Cardiac fibroblast (primary cell): ENCODE results near the gene CFDP1.
A peak's percentile ranks its signal among the peaks of the same experiment; 100 is the strongest.
"Not testable (repeated sequence)": the region's sequence is repeated elsewhere in the genome, so short reads cannot be mapped to it uniquely, and the experiment has no call there.

Source experiments
- DNase-seq, 2 donors: peaks; one replicate each; pipeline versions ENCODE4 v3.0.0 to v3.0.0-alpha.2; 2010; ENCODE audit warnings: low read depth in 2 of 2
- H3K4me3 ChIP-seq, 2 donors: replicated peaks in 1 of 2; 1 replicate in 1 of 2; 2 replicates in 1 of 2; pipeline ENCODE4 v1.5.1; 2011; ENCODE audit warnings: low read depth in 2 of 2, low read length in 2 of 2, mild to moderate bottlenecking in 2 of 2, moderate library complexity in 1 of 2
- TF ChIP-seq, protein P1 (sequence below): IDR thresholded peaks from one replicate; pipeline ENCODE4 v1.5.1; 2011; ENCODE audit warnings: low read depth, mild to moderate bottlenecking, low read length, inconsistent platforms

CFDP1 gene

DNA sequence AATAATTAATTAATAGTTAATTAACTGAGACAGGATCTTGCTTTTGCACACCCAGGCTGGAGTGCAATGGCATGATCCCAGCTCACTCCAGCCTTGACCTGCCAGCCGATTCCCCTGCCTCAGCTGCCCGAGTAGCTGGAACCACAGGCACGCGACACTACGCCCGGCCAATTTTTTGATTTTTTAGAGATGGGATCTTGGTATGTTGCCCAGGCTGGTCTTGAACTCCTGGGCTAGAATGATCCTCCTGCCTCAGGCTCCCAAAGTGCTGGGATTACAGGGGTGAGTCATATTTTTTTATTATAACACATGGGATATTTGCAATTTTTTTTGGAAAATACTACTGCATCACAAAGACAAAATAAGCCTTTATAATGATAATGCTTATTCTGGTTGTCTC, 151.5 kb downstream of the CFDP1 start:
- DNase-seq = no peak
- no peak overlapping the region for H3K4me3 ChIP-seq
- TF ChIP-seq, protein P1, sequence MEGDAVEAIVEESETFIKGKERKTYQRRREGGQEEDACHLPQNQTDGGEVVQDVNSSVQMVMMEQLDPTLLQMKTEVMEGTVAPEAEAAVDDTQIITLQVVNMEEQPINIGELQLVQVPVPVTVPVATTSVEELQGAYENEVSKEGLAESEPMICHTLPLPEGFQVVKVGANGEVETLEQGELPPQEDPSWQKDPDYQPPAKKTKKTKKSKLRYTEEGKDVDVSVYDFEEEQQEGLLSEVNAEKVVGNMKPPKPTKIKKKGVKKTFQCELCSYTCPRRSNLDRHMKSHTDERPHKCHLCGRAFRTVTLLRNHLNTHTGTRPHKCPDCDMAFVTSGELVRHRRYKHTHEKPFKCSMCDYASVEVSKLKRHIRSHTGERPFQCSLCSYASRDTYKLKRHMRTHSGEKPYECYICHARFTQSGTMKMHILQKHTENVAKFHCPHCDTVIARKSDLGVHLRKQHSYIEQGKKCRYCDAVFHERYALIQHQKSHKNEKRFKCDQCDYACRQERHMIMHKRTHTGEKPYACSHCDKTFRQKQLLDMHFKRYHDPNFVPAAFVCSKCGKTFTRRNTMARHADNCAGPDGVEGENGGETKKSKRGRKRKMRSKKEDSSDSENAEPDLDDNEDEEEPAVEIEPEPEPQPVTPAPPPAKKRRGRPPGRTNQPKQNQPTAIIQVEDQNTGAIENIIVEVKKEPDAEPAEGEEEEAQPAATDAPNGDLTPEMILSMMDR = no peak

DNA sequence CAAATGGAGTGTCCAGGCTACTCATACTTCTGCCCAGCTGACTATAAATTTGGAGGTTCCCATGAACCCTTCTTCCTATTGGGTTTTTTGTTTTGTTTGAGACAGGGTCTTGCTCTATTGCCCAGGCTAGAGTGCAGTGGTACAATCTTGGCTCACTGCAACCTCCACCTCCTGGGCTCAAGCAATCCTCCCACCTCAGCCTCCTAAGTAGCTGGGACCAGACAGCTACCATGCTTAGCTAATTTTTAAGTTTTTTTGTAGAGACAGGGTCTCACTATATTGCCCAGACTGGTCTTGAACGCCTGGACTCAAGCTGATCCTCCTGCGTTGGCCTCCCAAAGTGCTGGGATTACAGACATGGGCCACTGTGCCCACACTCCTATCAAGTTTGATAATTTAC, 152.3 kb downstream of the CFDP1 start:
- H3K4me3 ChIP-seq, DNase-seq: not testable (repeated sequence)

DNA sequence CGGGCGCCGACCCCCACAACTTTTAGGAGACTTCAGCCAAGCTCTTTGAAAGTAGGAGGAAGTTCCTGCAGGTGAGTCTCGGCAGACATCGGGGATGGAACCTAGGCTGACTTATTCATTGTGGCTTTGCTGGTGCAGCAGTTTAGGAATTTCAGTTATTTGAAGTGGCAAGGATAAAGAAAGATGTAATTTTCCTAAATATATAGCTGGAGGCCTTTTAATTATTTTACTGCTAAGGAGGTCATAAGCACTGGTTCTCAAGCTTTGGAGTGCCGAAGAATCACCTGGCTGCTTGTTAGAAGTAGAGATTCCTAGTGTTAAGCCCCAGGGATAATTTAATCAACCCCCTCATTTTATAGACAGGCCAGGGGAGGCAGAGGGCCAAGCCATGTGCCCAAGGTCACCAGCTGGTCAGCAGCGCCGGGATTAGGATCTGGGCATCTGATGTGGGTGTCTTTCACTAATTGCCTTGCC, 152.9 kb downstream of the CFDP1 start:
- H3K4me3 ChIP-seq = no peak overlapping the region
- no peak for DNase-seq
- TF ChIP-seq, protein P1 = no peak

DNA sequence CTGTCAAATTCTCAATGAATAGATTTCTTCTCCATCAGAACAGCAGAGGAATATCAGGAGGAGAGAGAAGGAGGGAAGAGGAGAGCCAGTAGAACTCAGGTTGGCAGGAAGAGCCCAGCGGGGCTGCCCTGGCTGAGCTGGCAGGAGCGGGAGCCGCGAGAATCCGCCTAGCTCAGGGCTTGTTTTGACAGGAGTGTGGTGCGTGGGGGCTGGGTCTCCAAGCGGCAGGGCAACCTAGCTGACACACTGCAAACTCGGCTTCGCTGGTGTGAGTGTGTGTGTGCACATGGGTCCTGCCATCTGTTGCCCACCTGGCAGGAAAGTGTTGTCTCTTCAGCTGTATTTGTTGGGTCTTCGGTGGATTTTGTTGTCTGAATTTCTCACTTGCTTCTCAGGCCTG, 154.0 kb downstream of the CFDP1 start:
- TF ChIP-seq, protein P1 = no peak
- H3K4me3 ChIP-seq = no peak overlapping the region
- no peak for DNase-seq

DNA sequence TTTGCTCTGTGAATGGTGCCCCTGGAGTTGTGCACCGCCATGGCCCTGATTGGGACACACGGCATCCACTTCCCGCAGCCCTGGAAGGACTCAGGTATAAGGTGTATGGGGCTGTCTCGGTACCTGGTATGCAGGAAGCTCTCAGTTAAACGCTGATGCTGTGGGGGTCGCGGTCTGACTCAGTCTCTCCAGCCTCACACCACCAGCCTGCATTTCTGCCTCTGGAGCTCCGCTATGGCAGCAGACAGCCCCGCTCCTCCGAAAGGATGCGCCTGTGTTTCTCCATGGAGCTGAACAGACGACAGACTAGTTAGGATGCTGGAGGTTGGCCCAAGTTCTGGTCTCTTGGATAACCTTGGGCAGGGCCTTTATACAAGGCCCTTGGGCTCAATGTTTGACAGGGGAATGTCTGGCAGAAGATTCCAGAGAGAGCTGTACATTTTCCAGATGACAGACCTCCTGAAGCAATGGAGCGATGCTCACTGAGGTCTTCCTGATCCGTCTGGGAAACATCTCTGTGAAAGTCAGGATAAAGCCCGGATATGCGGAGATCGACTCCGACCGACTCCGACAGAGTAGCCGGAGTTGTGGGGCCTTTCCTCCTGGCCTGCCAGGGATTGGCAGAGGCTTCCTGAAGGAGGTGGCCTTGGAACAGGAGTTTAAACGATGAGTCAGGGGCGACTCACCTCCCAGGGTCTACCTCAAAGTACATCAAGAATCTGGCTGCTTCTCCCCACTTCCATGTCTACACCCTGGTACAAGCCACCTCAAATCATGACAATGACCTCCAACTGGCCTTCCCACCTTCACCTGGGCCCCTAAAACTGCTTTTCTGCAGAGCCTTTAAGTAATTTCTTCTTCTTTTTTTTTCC, 160.0 kb downstream of the CFDP1 start:
- H3K4me3 ChIP-seq = no peak overlapping the region
- TF ChIP-seq, protein P1 = no peak
- peak in 1 of 2 donors; percentile 73 for DNase-seq

DNA sequence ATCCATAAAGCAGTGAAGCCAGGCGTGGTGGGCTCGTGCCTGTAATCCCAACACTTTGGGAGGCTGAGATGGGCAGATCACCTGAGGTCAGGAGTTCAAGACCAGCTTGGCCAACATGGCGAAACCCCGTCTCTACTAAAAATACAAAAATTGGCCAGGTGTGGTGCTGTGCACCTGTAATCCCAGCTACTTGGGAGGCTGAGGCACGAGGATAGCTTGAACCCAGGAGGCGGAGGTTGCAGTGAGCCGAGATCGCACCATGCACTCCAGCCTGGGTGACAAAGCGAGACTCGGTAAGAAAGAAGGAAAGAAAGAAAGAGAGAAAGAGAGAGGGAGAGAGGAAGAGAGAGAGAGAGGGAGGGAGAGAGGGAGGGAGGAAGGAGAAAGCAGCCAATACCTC, 160.7 kb downstream of the CFDP1 start:
- H3K4me3 ChIP-seq, DNase-seq: not testable (repeated sequence)

DNA sequence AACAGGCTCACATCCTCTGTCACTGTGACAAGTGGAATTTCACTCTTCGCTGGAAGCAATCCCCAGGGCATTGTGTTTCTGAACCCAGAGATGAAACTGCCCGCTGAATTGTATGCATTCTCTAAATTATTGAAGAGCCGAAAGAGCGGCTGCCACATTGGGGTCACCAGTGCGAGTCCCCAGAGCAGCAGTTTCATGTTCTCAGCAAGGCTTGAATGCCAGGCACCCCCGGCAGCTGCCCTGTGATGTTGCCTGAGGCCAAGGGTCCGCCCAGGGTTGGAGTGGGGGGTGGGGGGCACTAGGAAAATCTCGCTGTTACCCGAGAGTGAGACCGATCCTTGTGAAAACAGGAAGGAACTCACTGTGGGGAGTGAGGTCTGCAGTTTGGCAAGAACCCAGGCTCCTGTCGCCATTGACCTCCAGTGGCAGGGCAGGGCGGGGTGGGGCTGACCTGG, 161.2 kb downstream of the CFDP1 start:
- H3K4me3 ChIP-seq = no peak overlapping the region
- TF ChIP-seq, protein P1 = no peak
- DNase-seq = no peak
